Upper lobe of left lung (tissue), 4 donors: Measurements from ENCODE around the gene C2.

Experiments used
- CTCF ChIP-seq, 6 experiments: fragments of 450-650 bp in 4 of 6; fragments of 200-600 bp in 2 of 6; sonication (generic) in 2 of 6; IDR thresholded peaks; one replicate each; pipeline ENCODE4 v1.5.1; 2016 to 2019; ENCODE audit warnings: antibody characterized with exemption in 6 of 6
- EP300 ChIP-seq, 4 donors: sonication (generic); formaldehyde crosslinking; IDR thresholded peaks; one replicate each; pipeline ENCODE4 v1.5.1; 2017; ENCODE audit warnings: antibody characterized with exemption in 4 of 4, control low read depth in 2 of 4
- POLR2A ChIP-seq, 4 donors: fragments of 450-650 bp; IDR thresholded peaks; one replicate each; pipeline ENCODE4 v1.5.1; 2016 to 2017; ENCODE audit warnings: antibody characterized with exemption in 4 of 4, mild to moderate bottlenecking in 2 of 4
- POLR2AphosphoS5 ChIP-seq, 2 donors: sonication (generic); formaldehyde crosslinking; IDR thresholded peaks; one replicate each; pipeline ENCODE4 v1.5.1; 2017; ENCODE audit warnings: antibody characterized with exemption in 2 of 2

- peak in 2 of 6 experiments; percentile 13 to 18 for TF ChIP-seq CTCF (IDR thresholded peaks at IDR 0.05)
- peak in 1 of 2 donors; percentile 41 for TF ChIP-seq POLR2AphosphoS5 (IDR thresholded peaks at IDR 0.05)
- TF ChIP-seq POLR2A (IDR thresholded peaks at IDR 0.05) = peak in 1 of 4 donors; percentile 71
- no peak for TF ChIP-seq EP300 (IDR thresholded peaks at IDR 0.05)
These were observed 25.4 kb upstream of the C2 start, which contains the start of gene ZBTB12 for GRCh38 chr6:31901953-31902643.
